ENCODE results near the gene DLGAP4.
"Not testable (repeated sequence)": the region's sequence is repeated elsewhere in the genome, so short reads cannot be mapped to it uniquely, and the experiment has no call there.

The DLGAP4 gene

DNA sequence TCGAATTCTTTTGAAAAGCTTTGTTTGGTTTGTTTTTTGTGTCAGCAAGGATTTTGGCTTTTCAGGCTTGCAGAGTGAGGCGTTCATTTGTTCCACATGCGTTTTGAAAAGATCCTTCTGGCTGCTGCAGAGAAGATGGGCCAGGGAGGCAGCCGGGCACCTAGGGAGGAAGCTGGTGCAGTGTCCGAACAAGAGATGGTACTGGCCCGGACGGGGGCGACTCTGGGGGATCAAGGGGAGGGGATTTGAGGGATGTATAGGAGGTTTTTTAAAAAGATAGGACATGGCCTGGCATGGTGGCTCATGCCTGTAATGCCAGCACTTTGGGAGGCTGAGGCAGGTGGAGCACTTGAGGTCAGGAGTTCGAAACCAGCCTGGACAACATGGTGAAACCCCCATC is 55.3 kb downstream of the DLGAP4 start:
- DNase-seq, result no peak

DNA sequence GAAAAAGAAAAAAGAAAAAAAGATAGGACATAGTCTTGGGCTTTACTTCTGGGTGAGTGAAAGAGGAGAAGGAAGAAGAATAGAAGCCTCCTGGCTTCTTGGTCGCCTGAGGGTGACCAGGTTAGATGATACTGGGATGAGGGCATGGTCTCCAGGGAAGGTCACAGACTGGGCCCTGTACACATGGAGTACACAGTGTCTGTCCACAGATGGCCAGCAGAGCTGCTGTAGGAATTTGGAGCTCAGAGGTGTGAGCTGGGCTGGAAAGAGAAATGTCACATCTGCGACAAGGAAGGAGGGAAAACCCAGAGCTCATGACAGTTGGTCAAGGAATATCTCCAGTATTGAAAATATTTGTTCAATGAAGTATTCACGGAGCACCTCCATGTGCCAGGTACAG is 56.1 kb downstream of the DLGAP4 start:
- no peak for DNase-seq

DNA sequence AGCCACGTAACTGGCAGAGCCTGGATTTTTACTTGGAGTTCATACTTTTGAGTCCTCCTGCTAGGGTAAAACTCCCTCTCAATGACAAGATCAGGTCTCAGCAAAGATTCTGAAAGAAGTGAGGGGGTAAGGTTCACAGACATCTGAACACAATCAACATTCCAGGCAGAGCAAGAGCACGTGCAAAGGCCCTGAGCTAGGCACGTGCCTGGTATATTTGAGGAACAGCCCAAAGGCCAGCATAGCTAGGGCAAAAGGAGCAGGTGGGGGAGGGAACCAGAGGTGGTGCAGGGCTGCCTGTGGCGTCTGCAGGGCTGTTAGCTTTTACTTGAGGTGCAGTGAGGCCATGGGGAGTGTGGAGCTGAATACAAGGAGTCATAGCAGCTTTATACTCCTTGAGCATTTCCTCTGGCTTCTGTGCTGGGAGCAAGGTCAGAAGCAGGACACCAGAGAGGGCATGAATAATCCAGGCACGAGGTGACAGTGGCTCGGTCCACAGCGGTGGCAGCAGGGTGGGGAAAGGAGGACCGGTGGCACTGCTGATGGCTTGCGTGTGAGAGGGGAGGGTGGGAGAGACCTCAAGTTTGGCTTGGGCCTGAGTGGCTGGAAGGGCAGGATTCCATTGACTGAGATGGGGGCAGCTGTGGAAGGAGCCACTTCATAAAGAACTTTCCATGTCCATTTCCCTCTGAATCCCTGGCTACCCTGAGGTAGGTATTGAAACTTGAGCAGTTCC is 57.0 kb downstream of the DLGAP4 start:
- DNase-seq, result no peak

DNA sequence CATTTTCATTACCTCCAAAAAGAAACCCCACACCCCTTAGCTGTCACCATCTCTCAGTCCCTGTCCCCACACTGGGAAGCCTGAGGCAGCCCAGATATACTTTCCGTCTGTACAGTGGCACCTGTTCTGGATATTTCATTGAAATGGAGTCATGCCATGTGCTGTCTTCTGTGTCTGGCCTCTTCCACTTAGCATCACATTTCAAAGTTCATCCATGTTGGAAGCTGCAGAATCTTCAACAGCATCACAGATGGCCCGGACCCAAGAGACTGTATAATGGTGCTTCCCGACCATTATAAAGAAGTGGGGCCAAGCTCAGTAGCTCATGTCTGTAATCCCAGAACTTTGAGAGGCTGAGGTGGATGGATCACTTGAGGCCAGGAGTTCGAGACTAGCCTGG is 58.4 kb downstream of the DLGAP4 start:
- no peak for DNase-seq

DNA sequence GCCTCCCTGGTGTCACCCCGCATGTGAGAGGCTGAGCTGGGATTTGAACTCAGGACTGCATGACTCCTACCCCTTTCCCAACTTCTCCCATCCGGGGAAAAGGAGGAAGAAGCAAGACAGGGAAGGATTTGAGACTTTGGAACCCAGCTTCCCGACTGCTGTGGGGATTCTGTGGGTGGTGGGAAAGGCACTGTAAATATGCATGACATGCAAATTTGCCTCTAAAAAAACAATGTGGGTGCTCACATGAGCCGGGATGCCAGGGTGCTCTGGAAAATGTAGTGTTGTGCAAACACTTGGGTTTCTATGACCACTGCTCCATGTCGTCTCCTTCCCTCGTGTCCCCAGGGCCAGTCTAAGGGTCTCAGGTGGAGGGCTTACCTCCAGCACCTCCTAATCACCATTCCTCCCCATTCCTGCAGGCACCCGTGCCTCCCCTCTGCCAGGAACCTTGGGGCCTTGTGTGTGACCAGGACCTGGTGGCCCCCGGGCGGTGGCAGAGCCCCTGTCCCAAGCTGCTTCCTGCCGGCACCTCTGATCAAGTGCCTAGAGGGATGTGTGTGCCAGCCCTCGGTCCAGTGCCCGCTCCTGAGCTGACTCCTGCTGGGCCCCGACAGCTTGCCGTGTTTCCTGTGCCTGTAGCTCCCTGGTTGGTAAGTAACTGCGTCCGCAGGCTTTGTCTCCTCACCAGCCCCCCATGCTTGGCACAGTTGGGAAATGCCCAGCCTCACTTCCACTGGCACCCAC is 60.7 kb downstream of the DLGAP4 start:
- no peak for DNase-seq

DNA sequence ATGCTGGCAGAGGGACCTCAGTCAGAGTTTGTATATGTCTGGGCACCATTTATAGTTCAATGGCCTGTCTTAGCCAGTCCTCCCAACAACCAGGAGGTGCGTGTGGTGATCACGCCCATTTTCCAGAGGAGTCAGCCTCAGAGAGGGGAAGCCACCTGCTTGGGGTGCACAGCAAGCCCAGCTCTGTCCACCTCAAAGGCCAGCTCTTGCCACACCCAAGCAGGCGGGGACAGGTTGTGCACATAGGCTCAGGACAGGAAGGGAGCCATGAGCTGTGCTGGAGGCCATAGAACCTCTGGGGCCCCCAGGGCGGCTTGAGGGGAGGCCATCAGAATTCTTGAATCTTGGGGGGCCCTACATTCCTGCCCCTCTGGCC is 61.2 kb downstream of the DLGAP4 start:
- no peak for DNase-seq

DNA sequence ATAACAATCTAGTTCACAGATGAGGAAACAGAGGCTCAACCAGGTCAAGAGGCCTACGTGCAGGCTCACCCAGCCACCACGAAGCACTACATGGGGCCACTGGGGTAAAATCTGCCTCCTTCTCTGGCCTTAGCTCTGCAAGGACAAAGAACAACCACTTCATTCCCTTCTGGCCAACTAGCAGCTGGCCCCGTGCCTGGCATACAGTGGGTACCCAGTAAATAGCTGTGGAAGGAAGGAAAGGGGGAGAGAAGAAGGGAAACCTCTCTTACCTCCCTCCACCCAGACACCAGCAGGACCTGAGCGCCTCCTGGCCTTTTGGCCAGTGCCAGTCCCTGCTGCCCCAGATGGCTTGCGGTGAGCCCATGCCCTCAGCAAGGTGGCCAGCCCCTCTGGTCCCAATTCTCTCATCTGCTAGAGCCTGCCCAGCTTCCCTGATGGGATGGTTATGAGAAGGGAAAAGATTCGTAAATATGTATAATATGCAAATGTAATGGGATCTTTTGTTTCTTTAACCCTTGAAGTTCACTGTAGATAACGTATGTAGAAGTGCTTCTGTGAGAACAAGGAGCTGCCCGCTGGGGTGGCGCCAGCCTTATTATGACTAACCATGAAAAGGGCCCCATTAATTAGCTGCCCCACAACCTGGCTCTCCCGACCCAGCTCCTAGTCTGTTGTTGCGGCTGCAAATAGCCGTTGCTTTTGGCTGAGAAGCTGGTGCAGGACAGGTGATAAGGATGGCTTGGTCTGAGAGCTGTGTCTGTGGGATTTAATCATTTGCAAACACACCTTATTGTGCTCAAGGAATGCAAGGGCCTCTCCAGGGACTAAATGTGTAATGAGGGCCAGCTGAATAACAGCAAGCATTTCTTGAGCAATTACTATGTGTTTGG is 62.0 kb downstream of the DLGAP4 start:
- no peak for DNase-seq

DNA sequence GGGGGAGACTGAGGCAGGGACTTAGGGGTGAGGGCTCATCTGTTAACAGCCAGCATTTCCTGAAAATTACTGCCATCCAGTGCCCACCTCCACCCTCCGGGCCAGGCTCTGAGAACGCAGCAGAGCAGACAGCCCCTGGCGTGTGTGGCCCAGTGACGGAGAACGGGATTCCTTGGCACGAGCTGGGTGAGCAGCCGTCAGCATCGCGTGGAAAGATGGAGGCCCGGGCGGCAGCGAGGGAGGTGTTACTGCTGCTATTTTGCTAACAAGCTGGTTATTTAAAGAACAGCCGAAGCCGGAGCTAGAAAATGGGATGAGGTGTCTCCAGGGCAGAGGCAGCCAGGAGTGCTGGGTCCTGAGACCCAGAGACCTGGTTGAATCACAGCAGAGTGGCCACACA is 62.7 kb downstream of the DLGAP4 start:
- no peak for DNase-seq

DNA sequence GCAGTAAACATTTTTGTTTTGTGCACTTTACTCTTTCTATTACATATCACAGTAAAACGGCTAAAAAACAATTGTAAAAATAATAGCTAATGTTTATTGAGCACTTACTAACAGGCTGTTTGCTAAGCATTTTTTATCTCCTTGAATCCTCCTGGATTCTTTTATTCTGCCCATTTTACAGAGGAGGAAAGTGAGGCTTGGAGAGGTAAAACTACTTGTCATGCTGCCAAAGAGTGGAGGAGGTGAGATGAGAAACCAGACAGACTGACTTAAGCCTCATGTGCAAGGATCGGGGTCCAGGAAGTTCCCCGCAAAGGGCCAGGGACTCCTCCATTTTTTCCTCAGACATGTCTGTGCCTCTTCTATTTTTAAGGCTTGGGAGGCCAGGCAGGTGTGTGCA is 63.6 kb downstream of the DLGAP4 start:
- DNase-seq, result no peak

DNA sequence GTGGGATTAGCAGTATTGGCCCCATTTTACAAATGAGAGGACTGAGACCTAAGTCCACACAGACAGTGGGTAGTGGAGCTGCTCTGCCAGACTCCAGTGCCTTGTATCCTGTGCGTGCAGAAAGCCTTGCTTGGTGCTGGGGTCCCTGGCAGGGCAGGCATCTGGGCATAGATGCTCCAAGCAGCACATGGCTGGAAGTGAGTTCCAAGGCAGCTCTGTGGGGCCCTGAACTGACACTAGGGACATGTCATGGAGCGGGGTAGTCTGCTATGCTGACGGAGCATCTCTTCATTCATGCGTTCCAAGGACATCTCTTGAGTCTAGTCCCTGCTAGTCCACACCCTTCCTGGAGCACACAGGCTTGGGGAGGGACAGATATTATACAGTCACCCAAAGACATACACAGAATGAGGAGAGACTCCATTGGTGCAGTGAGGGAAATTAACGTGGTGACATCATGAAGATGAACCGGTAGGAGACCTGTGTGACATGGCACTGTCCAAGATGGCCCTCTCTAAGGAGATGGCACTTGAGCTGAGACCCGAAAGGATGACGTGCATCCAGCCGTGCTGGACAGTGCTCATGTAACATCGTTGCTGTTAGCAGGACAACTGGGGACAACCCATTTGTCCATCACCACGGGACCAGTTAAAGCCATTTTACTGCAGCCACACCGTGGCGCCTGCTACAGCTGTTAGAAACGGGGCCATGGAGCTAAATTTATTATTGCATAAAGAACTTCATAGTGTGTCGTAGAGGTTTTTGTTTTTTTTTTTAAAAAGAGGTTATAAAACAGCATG is 65.1 kb downstream of the DLGAP4 start:
- no peak for DNase-seq

DNA sequence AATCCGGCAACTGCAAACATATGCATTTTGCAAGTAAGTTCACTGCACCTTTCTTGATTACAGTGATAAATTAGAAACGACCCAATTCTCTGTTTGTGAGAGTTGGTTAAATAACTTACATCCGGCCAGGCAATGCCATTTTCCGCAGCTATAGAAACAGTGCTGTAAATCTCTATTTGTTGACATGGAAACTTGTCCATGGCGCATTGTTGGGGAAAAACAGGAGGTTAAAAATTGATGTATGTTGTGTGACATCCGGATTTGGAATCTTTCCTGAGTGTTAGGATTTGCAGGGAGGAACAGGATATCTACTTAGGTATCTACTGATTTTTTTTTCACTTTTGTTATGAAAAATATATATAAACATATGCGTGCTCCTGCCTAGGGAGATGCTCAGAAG is 66.5 kb downstream of the DLGAP4 start:
- DNase-seq, result no peak

DNA sequence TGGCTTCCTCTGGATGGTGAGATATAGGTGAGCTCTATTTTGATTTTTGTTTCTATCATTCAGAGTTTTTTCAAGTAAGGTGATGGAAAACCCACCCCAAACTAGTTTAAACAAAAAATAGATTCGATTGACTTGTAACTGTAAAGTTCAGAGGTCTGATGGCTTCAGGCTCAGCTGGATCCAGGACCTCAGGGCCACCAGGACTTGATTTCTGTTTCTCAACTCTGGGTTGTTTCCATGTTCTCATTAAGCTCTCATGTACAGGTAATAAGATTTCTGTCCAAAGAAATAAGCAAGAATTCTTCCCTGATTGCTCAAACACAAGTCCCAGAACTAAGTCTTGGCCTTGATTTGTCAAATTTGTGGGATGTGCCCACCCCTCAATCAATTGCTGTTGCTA is 67.0 kb downstream of the DLGAP4 start:
- DNase-seq, result no peak

DNA sequence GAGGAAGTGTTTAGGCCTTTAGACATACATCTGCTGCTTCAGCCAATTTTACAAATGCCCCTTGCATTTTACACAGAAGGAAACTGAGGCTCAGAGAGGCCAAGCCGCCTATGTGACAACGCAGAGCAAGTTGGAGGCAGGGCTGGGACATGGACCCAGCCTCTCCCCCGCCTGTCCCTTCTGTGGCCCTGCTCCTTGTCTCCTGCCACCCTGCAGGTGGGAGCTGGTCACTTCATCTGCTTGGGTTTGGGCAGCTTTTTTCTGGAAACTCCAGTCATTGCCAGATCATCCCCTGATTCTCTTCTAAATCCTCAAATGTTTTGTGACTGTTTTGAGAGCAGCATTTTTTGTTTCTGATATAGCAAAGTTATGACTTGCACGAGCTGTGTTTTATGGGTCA is 68.9 kb downstream of the DLGAP4 start:
- no peak for DNase-seq

DNA sequence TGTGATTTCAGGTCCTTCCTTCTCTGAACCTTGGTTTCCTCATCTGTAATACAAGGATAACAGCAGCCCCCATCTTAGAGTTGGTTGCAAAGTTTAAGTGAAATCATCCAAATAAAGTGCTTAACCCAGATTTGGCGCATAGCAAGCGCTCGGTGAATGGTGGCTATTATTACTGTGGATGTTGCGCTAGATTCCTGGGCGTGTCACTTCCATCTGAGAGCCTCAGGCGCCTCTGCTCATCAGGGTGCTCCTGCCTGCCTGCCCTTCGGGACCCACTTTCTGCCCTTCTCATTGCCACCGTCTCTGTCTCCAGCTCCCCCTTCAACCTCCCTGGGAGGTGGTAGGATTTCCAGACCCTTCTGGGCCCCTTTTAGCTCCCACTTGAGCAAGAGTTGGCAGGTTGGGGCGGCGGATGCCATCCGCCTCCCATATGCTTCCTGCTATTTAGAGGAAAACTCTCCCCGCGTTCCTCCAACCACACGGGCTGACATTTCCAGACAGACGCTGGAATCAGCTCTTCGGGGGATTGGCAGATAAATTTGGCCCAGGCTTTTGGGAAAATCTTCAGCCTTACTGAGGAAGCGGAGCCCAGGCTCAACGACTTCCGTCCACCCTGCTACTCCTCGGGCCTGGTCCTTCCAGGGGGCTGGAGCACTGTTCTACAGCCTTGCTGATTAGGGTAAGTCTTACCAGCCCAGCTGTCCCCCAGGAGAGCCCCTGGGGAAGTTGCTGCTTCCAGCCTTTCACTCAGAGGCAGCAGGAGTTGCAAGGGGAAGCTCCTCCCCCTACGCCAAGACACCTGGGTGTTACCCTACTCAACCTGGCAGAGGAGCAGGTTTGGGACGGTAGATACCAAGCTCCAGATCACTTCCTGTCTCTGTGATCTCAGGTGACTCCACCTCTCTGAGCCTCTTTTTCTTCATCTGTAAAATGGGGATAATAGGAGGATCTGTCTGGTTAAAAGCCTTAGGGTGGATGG is 71.5 kb downstream of the DLGAP4 start:
- no peak for DNase-seq

DNA sequence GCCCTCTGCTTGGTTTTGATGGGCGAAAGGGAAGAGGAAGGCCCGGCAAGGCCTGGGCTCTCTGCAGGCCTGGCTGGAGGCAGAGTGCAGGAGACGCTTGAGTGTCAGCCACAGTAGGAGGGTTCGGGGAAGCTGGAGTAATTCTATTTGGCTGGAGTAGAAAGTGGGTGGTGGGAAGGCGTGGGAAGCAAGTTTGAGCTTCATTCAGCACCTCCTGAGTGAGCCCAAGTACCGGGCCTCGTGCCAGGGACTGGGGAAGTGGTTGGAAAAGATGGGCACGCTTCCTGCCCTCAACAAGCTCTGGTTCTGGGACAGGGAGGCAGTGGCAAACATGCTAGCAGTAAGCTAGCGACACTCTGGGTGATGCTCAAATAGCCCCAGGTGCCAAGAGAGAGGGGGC is 72.5 kb downstream of the DLGAP4 start:
- DNase-seq, result no peak

DNA sequence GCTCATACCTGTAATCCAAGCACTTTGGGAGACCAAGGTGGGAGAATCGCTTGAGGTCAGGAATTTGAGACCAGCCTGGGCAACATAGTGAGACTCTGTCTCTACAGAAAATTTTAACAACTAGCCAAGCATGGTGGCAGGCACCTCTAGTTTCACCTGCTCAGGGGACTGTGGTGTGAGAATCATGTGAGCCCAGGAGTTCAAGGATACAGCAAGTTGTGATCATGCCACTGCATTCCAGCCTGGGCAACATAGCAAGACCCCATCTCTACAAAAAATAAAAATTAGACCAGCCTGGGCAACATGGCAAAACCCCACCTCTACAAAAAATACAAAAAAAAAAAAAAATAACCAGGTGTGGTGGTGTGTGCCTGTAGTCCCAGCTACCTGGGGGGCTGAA is 73.8 kb downstream of the DLGAP4 start:
- not testable (repeated sequence) for DNase-seq

DNA sequence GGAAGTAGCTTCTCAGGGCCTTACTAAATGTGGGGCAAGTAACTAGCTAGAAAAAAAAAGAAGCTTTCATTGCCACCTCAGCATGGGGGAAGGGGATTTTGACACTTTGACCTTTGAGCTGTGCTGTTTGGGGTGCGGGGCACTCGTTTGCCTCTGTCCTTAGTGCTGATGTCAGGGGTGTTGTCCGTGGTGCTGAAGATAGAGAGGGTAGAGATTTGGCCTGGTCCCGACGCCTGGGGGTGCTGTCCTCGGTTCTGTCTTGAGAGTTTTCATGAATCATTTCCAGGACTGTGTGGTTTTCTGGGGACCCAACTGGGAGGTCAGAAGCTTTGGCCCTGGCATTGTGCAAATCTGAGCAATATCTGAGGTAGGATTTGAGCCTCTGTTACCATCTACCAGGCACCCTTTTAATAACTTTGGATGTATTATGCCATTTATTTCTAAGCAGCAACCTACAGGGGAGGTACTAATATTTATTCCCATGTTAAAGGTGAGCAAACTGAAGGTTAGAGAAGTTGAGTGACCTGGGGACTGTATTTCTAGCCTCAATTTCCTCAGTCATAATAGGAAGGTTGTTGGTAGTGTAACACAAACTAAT is 78.0 kb downstream of the DLGAP4 start:
- peak; percentile 23 for DNase-seq

DNA sequence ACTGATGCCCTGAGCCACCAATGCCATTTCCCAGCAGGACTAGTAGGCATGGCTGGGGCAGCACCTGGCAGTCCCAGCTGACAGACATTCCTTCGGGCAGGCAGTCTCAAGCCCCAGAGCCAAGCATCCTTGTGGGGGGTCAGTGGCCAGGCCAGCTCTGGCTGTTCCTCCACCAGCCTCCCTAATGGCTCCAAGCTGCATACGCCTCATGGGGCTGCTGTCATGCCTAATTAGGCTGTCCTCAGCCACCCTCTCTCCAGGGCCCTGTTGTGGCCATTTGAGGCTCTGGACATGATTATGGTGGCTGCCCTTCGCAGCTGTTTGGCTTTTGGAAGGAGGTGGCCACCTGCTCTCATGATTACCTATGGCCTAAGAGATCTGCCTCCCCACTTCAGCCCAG is 79.4 kb downstream of the DLGAP4 start:
- DNase-seq, result no peak

DNA sequence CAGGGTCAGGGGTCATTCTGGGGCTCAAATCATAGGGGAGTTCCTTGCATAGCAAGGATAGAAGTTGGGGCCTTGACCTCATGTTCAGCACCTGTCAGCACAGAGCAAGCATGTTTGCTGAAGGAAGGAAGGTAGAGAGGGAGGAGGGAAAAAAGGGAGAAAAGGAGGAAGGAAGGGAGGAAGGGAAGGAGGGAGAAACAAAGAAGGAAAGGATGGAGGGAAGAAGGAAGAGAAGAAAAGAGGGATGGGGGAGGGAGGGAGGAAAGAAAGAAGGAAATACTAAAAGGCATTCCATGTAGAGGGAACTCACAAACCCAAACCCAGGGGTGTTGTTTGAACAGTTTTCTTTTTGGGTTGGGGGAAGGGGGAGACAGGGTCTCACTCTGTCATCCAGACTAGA is 80.1 kb downstream of the DLGAP4 start:
- no peak for DNase-seq

DNA sequence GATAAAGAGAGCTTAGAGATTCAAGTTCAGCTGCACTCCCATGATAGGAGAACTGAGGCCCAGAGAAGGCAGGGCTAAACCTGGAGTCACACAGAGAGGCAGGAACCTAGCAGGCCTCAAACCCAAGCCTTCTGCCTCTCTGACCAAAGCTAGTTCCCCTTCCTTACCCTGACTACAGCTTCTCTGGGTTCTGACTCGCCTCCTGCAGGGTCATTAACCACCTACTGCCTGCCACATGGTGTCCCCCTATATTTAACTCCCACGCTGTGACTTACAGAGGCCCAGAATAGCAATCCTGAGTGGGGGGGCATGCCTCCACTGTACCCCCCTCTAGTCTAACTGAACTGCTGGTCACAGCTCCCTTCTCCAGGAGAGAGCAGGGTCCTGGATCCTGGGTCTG is 84.1 kb downstream of the DLGAP4 start:
- DNase-seq, result no peak

DNA sequence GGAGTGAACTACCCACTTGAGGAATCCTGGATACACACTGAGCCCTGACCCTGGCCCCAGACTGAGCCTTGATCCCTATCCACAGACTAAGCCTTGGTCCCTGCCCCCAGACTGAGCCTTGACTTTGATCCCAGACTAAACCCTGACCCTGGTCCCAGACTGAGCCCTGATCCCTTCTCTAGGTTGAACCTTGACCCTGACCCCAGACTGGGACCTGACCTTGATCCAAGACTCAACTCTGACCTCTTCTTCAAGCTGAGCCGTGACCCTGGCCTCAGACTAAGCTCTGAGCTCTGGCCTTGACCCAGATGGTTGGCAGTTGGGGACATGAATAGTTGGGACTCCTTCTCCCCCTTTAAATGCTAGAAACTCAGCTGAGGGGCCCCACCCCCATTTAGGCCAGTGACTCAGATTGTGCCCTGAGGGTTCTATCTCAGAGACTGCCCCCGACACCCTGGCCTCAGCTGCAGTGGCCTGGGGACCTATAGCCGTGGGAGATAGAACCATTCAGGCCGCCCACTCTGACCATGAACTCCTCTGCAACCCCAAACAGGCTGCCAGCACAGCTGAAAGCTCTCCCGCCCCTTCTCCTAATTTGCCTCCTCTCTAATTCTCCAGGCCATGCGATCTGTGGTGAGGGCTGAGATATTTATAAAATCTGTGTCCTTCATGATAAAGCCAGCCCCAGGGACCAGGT is 84.7 kb downstream of the DLGAP4 start:
- no peak for DNase-seq

Measured in activated CD4-positive, alpha-beta T cell treated with anti-CD3 and anti-CD28 coated beads, Interleukin-2, amount 50 U/mL, for 1 hour (primary cell).